Coronary artery (tissue), 2 donors: ENCODE measurements around the gene PLEKHH3.
"Not testable (repeated sequence)": the region's sequence is repeated elsewhere in the genome, so short reads cannot be mapped to it uniquely, and the experiment has no call there.

ENCODE experiments used
- DNase-seq: peaks from one replicate; pipeline ENCODE4 v3.0.0-alpha.2; 2017; ENCODE audit warnings: low spot score
- H3K27ac ChIP-seq, 2 donors: fragments of 200-600 bp; sonication (generic); one replicate each; pipeline ENCODE4 v1.5.1; 2016 to 2019
- H3K4me3 ChIP-seq: fragments of 200-600 bp; sonication (generic); 2 replicates; pipeline ENCODE4 v1.5.1; 2016; ENCODE audit warnings: mild to moderate bottlenecking, moderate library complexity
- TF ChIP-seq, protein P1 (sequence below): fragments of 200-600 bp; sonication (generic); IDR thresholded peaks from one replicate; pipeline ENCODE4 v1.5.1; 2019; ENCODE audit warnings: antibody characterized with exemption

Gene PLEKHH3

DNA sequence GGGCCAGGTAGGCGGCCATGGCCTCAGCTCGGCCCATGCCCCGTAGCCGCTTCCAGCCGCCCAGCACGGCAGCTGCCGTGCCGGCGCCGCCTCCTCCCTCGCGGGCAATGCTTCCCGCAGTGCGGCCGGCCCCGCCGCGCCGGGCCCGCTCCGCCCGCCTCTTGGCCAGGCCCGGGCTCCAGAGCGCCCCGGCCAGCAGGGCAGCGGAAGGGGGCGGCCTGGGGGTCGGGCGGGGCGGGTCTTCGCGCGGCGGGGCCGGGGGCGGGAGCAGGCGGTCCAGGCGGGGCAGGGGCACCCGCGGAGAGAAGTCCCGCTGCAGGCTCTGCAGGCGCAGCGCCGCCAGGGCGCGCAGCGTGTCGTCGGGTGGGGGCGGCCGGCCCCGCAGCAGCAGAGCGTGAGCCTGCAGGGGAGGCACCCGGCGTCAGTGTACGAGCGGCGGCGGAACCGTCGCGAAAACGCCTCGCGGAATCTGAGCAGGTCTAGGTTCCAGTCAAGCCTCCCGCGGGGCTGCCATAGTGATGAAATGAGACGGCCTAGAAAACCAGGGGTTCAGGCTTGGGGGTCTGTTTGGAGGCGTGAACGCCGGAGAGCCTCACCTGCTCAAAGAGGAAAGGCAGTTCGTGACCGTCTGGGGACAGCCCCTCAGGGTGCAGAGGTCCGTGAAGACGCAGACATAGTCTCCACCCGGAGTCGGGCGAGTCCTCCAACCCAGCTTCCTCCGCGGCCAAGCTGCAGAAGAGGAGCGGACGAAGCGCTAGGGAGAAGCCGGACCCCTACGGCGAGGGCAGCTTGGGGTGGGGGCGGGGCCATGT, 6.6 kb downstream of the PLEKHH3 start:
- H3K4me3 ChIP-seq: peak overlapping the region; percentile 27
- DNase-seq: no peak
- TF ChIP-seq, protein P1, sequence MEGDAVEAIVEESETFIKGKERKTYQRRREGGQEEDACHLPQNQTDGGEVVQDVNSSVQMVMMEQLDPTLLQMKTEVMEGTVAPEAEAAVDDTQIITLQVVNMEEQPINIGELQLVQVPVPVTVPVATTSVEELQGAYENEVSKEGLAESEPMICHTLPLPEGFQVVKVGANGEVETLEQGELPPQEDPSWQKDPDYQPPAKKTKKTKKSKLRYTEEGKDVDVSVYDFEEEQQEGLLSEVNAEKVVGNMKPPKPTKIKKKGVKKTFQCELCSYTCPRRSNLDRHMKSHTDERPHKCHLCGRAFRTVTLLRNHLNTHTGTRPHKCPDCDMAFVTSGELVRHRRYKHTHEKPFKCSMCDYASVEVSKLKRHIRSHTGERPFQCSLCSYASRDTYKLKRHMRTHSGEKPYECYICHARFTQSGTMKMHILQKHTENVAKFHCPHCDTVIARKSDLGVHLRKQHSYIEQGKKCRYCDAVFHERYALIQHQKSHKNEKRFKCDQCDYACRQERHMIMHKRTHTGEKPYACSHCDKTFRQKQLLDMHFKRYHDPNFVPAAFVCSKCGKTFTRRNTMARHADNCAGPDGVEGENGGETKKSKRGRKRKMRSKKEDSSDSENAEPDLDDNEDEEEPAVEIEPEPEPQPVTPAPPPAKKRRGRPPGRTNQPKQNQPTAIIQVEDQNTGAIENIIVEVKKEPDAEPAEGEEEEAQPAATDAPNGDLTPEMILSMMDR: no peak
- H3K27ac ChIP-seq: peak overlapping the region; percentile 49 to 84

DNA sequence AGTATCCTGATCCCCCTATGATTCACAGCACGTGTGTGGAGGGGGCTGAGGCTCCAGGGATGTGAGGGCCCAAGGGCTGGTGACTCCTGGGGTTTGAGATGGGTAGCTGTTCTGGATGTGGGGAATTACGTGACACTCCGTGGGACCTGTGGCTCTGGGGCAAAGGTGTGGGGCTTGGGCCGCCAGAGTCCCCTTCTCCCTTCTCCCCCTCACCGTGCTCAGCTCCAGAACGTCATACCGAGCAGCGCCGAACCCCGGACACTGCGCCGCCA, 7.2 kb downstream of the PLEKHH3 start:
- TF ChIP-seq, protein P1: no peak
- Histone ChIP-seq H3K27ac (peak overlapping the region; percentile 49 to 84), H3K4me3 (no peak overlapping the region)
- no peak for DNase-seq

DNA sequence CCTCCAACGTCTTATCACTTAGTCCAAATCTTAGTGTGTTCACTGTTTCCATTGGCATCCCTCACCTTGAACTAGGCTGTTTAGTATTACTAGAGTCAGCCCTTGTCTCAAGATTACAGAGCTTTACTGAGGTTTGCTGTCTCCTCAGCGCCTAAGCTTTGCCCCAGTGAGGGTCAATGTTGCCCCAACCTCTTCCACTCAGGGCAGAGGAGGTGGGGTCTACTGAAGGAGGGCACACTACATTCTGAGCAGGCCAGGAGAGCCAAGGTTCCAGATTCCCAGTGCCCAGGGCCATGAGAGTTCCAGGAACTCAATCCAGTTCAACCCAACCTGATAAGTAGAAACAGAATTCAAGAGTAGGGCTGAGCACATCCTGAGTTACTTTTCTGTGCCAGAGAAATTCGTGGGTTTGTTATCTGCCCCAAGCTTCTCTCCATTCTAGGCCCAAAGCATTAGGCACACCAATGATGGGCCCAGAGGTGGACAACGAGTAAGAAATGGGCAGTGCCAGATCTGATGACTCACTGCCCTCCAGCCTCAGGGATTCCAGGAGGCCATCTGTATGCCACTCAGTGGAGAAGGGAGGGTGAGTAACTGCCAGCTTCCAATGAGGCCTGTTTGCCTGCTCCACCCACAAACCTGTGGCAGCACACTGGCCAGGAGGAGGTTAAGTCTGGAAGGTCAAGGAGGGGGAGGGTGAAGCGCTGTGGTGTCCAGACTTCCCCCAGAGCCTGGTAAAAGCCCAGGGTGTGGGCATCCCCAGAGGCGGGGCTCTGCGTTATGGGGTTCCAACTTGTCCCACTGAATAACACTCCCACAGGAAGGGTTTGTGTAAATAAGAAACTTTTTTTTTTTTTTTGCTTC, 9.5 kb downstream of the PLEKHH3 start:
- no peak for DNase-seq
- H3K4me3 ChIP-seq: no peak overlapping the region
- TF ChIP-seq, protein P1: no peak
- H3K27ac ChIP-seq: peak overlapping the region; percentile 55 to 84

DNA sequence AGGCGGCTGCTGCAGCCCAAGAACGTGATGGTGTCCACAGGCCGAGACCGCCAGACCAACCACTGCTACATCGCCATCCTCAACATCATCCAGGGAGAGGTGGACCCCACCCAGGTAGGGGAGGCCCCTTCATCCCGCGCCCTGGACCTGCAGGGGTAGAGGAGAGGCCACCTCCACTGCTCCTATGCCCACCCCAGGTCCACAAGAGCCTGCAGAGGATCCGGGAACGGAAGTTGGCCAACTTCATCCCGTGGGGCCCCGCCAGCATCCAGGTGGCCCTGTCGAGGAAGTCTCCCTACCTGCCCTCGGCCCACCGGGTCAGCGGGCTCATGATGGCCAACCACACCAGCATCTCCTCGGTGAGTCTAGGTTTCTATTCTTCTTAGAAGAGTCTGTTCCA, 10.7 kb downstream of the PLEKHH3 start:
- H3K27ac ChIP-seq: peak overlapping the region in 1 of 2 donors; percentile 84
- H3K4me3 ChIP-seq: not testable (repeated sequence)

DNA sequence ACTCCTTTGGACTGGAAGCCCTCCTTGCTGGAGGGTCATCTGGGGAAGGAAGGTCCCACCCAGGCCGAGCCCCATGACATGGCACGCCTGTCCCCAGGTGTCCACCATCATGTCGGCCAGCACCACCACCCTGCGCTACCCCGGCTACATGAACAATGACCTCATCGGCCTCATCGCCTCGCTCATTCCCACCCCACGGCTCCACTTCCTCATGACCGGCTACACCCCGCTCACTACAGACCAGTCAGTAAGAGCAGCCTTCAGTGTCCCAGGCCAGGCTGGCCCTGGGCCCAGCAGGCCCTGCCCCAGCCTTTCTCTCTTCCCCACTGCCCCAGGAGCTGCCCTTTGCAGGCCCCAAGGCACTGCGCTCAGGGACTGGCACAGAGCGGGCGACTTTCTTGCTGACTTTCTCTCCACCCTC, 11.2 kb downstream of the PLEKHH3 start:
- Histone ChIP-seq H3K4me3 (no peak overlapping the region), H3K27ac (peak overlapping the region; percentile 43 to 84)
- TF ChIP-seq, protein P1: no peak
- no peak for DNase-seq

More for the DNA sequence above, 10.7 kb downstream of the PLEKHH3 start:
- DNase-seq: not testable (repeated sequence)

DNA sequence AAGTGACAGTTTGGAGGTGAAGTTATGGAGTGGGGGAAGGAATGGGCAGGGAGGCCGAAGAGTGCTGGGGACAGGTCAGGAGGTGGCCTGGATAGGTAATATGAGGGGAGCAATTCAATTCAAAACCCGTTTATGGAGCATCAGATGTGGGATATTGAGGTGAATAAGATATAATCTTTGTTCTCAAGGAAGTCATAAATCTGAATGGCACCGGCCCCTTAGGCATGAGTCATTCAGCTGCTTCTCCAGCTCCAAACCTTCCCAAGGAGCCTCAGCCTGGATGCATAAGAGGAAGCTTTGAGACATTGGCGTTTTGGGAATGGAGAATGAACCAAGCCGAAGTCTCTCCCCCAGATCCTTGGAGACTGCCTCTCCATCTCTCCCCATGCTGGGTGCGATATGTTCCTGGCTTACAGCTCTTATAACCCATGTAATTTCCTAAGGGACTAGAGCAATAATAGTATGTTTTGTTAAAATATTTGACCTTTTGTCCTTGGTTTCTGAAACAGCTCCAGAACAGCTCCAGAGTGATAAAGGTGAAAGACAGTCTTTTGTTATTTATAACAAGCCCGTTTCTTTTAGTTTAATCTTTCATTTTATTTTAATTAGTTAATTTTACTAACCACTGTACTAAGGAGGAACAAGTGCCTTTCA, 16.0 kb downstream of the PLEKHH3 start:
- no peak for DNase-seq
- Histone ChIP-seq H3K4me3 (peak overlapping the region; percentile 27), H3K27ac (peak overlapping the region; percentile 16 to 67)
- TF ChIP-seq, protein P1: no peak

DNA sequence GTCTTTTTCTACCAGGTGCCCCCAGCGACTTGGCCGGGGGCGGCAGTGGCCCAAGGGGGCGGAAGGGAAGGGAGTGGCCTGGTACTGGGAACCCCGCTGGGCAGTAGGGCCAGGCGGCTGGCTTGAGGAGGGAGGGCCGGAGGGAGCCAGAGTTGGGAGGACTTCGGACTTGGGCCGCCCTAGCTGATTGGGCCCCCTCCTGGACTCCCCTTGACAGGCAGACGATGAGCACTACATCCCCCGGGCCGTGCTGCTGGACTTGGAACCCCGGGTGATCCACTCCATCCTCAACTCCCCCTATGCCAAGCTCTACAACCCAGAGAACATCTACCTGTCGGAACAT, 16.9 kb downstream of the PLEKHH3 start:
- H3K4me3 ChIP-seq: peak overlapping the region; percentile 77
- peak overlapping the region; percentile 84 for H3K27ac ChIP-seq
- DNase-seq: not testable (repeated sequence)
